K562 (cell line): ENCODE results near the gene SPIRE1. TPM values are rescaled to one million over a fixed set of nuclear protein-coding genes. Genes with fewer than 3 reads are reported as not detected.
A peak's percentile ranks its signal among the peaks of the same experiment; 100 is the strongest.

Experiments used
- NBN ChIP-seq: fragments of 450-650 bp; IDR thresholded peaks from 2 replicates; pipeline ENCODE4 v1.6.1; 2016; ENCODE audit warnings: low read depth, mild to moderate bottlenecking
- ZC3H4 ChIP-seq: sonication (generic); formaldehyde crosslinking; IDR thresholded peaks from 2 replicates; pipeline ENCODE4 v1.9.0; 2021; ENCODE audit warnings: missing genetic modification reagents, borderline replicate concordance
- polyA plus RNA-seq, 8 experiments: library from polyadenylated mRNA; depleted of rRNA in 4 of 8; stranded (reverse) in 5 of 8; unstranded in 3 of 8; fragments of >200 nt; fragmentation: Nextera tagmentation in 2 of 8; fragmentation: Illumina TruSeq in 1 of 8; extraction: Ambion mirVana in 2 of 8; extraction: Trizol in 1 of 8; gene quantifications; 2 replicates each; pipeline versions ENCODE4 v1.2.1 to v1.2.3, GENCODE V29; 2011 to 2014; ENCODE audit warnings: inconsistent platforms in 1 of 8, missing spikeins in 1 of 8
- total RNA-seq, 7 experiments: library from RNA; depleted of rRNA in 6 of 7; stranded (reverse); fragments of >200 nt in 6 of 7; fragmentation: Illumina TruSeq in 2 of 7; extraction: Trizol in 2 of 7; gene quantifications; 2 replicates each; pipeline versions ENCODE4 v1.2.1 to v1.2.3, GENCODE V29; 2011 to 2021; ENCODE audit warnings: low replicate concordance in 1 of 7
- TF ChIP-seq, protein P1 (sequence below): fragments of 450-650 bp; IDR thresholded peaks from 2 replicates; pipeline ENCODE4 v1.6.1; 2016; ENCODE audit warnings: mild to moderate bottlenecking, moderate library complexity

Gene SPIRE1
- total and polyA plus RNA-seq, 9 of the 15 experiments (the other 6 are each of a cell fraction or from before 2014, with no cell fraction given): 2.9 to 14.0 (median 10.2) TPM

GRCh38 chr18:12679183-12679786, 21.4 kb upstream of the SPIRE1 start (continued):
- TF ChIP-seq, protein P1, sequence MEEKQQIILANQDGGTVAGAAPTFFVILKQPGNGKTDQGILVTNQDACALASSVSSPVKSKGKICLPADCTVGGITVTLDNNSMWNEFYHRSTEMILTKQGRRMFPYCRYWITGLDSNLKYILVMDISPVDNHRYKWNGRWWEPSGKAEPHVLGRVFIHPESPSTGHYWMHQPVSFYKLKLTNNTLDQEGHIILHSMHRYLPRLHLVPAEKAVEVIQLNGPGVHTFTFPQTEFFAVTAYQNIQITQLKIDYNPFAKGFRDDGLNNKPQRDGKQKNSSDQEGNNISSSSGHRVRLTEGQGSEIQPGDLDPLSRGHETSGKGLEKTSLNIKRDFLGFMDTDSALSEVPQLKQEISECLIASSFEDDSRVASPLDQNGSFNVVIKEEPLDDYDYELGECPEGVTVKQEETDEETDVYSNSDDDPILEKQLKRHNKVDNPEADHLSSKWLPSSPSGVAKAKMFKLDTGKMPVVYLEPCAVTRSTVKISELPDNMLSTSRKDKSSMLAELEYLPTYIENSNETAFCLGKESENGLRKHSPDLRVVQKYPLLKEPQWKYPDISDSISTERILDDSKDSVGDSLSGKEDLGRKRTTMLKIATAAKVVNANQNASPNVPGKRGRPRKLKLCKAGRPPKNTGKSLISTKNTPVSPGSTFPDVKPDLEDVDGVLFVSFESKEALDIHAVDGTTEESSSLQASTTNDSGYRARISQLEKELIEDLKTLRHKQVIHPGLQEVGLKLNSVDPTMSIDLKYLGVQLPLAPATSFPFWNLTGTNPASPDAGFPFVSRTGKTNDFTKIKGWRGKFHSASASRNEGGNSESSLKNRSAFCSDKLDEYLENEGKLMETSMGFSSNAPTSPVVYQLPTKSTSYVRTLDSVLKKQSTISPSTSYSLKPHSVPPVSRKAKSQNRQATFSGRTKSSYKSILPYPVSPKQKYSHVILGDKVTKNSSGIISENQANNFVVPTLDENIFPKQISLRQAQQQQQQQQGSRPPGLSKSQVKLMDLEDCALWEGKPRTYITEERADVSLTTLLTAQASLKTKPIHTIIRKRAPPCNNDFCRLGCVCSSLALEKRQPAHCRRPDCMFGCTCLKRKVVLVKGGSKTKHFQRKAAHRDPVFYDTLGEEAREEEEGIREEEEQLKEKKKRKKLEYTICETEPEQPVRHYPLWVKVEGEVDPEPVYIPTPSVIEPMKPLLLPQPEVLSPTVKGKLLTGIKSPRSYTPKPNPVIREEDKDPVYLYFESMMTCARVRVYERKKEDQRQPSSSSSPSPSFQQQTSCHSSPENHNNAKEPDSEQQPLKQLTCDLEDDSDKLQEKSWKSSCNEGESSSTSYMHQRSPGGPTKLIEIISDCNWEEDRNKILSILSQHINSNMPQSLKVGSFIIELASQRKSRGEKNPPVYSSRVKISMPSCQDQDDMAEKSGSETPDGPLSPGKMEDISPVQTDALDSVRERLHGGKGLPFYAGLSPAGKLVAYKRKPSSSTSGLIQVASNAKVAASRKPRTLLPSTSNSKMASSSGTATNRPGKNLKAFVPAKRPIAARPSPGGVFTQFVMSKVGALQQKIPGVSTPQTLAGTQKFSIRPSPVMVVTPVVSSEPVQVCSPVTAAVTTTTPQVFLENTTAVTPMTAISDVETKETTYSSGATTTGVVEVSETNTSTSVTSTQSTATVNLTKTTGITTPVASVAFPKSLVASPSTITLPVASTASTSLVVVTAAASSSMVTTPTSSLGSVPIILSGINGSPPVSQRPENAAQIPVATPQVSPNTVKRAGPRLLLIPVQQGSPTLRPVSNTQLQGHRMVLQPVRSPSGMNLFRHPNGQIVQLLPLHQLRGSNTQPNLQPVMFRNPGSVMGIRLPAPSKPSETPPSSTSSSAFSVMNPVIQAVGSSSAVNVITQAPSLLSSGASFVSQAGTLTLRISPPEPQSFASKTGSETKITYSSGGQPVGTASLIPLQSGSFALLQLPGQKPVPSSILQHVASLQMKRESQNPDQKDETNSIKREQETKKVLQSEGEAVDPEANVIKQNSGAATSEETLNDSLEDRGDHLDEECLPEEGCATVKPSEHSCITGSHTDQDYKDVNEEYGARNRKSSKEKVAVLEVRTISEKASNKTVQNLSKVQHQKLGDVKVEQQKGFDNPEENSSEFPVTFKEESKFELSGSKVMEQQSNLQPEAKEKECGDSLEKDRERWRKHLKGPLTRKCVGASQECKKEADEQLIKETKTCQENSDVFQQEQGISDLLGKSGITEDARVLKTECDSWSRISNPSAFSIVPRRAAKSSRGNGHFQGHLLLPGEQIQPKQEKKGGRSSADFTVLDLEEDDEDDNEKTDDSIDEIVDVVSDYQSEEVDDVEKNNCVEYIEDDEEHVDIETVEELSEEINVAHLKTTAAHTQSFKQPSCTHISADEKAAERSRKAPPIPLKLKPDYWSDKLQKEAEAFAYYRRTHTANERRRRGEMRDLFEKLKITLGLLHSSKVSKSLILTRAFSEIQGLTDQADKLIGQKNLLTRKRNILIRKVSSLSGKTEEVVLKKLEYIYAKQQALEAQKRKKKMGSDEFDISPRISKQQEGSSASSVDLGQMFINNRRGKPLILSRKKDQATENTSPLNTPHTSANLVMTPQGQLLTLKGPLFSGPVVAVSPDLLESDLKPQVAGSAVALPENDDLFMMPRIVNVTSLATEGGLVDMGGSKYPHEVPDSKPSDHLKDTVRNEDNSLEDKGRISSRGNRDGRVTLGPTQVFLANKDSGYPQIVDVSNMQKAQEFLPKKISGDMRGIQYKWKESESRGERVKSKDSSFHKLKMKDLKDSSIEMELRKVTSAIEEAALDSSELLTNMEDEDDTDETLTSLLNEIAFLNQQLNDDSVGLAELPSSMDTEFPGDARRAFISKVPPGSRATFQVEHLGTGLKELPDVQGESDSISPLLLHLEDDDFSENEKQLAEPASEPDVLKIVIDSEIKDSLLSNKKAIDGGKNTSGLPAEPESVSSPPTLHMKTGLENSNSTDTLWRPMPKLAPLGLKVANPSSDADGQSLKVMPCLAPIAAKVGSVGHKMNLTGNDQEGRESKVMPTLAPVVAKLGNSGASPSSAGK: 0 out of 2 replicates have a peak, but pooled peaks have one; percentile 9
- TF ChIP-seq NBN (no peak), ZC3H4 (CRISPR knock-in tag) (no peak)
